ENCODE measurements around the gene EXD3.

- TF ChIP-seq CTCF (IDR thresholded peaks at IDR 0.05) (no peak), POLR2A (IDR thresholded peaks at IDR 0.05) (no peak)
Measured at GRCh38 chr9:137278721-137279711, 143.9 kb downstream of the EXD3 start.
